Measurements from ENCODE around the gene RPS6KA2.

Gene RPS6KA2

GRCh38 chr6:166495487-166496314 lies 131.3 kb downstream of the RPS6KA2 start:
- DNase-seq: no peak

- no peak for DNase-seq
Observed at GRCh38 chr6:166494757-166495486, 132.1 kb downstream of the RPS6KA2 start.

DNA sequence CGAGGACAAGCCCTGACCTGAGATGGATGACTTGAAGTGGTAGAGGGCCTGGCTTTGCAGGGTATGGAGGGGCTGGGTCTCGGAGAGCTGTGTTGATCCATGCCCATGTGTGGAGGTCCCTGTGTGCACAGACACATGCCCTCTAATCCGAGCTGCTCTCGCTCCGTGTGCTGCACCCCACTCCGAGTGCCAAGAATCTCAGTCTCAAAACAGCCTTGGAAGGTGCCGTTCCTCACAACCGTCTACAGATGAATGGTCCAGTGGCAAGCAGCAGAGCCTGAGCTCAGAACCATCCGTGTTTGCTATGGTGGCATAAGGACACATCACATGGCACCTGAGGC lies 133.0 kb downstream of the RPS6KA2 start:
- DNase-seq: no peak

DNA sequence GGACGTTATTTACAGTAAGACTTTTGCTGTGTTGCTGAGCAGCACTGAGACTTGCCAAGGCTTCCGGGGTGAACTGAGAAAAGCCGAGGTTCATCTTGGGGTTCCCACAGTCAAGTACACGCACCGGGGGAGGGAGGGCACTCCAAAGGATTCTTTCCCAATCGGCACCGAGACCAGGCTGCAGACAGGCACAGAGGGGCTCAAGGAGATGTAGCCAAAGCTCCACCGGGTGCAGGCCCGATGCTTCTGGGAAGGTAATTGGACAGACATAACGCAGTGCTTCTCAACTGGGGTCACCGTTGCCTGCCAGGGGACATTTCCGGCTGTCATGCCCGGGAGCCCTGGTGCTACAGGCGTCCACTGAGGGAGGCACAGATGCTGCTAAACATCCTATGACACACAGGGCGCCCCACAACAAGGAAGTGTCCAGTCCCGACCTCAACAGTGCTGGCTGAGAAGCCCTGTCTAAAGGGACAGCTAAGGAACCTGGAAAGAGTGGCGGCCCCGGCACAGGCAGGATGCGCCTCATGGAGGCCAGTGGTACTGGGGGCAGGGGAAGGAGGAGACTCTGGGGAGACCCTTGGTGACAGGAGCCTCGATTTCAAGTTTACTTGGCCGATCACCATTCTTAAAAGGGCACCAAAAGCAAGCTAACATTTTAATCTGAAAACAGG lies 133.5 kb downstream of the RPS6KA2 start:
- no peak for DNase-seq

- no peak for DNase-seq
Observed at GRCh38 chr6:166492092-166492741, 134.8 kb downstream of the RPS6KA2 start.

DNA sequence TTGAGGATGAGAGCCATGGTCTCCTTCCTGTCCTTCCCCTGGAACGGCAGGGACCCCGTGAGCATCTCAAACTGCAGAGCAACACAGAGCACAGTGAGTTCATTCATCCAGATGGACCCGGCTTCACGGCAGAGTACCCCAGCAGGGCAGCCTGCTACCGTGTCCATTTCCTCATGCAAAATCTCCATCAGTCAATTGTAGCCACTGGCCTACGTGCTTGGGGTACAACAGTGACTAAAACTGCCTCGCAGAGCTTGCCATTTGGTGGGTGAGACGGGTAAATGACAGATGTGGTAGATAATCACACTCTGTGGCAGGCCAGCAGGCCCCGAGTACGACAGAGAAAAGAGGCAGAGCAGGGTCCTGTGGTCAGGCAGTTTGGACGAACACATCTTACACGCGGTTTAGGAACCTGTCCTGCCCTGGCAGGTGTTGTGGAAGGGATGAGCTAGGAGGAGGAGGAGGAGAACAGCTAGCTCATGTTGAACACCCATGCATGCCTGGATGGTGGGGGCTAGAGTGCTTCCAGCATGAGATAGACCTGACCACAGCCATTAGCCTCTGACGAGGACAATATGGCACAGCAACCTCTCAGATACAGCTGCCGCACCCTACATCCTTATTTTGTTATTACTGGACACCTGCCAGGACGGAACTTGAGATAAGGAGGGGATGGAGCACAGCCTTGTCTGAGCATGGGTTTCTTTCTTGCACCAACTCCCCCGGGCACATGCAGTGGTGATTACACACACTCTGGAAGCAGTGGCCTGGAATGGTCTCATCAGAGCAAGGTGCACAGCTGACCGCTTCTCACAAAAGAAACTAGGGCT lies 136.2 kb downstream of the RPS6KA2 start:
- no peak for DNase-seq

- no peak for DNase-seq
Observed at GRCh38 chr6:166489301-166490155, 137.5 kb downstream of the RPS6KA2 start.

DNA sequence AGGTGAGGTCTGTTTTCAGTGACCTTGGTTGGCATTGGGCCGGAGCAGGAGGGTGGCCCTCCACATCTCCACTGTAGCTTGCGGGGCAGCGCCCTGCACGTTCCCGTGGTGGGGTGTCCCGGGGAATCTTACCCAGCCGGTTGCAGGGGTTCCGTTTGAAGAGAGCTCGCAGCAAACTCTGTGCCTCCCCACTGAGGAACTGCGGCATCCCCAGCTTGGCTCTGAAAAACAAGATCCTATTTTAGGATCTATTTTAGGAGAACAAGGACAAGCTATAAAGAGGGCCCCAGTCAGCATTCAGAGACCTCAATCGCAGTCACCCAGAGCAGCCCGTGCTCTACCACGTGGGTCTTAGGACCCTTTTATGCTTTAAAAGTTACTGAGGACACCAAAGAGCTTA lies 138.3 kb downstream of the RPS6KA2 start:
- no peak for DNase-seq

GRCh38 chr6:166488076-166488685 lies 138.9 kb downstream of the RPS6KA2 start:
- no peak for DNase-seq

DNA sequence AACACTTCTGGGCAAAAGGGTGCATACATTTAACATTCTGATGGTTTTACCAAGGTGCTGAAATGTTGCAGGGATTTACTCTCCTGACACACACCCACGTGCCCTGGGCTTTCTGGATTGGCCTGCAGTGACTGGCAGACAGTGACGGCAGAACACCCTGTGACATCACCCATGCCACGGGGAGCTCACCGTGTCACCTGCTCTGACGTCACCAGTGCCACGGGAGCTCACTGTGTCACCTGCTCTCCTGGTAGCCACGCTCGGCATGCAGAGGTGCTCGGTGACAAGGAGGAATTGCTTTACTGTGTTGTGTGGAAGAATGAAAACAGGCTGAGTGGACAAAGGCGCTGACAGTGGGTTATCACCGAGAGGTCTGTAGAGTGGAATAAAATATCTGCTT lies 139.9 kb downstream of the RPS6KA2 start:
- DNase-seq: no peak

GRCh38 chr6:166486536-166486880 lies 140.5 kb downstream of the RPS6KA2 start:
- no peak for DNase-seq

- no peak for DNase-seq
Observed at GRCh38 chr6:166485651-166486535, 141.2 kb downstream of the RPS6KA2 start.

DNA sequence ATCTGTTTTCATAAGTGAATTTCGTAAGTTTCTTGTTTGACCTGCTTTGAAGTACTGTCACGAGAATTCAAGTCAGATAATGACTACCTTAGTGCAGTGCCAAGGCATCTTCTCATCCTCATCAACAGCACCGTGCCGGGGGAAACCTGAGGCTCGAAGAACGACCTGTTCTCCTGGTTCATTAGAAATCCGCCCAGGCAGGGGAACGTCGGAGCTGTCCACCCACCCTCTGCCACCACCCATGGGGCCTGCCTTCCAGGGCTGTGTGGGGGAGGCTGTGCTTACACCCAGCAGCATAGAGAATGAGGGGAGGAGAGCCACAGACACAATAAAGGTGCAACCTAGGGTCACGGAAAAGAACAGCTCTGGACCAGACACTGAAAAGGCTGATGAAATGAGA lies 142.2 kb downstream of the RPS6KA2 start:
- DNase-seq: no peak

DNA sequence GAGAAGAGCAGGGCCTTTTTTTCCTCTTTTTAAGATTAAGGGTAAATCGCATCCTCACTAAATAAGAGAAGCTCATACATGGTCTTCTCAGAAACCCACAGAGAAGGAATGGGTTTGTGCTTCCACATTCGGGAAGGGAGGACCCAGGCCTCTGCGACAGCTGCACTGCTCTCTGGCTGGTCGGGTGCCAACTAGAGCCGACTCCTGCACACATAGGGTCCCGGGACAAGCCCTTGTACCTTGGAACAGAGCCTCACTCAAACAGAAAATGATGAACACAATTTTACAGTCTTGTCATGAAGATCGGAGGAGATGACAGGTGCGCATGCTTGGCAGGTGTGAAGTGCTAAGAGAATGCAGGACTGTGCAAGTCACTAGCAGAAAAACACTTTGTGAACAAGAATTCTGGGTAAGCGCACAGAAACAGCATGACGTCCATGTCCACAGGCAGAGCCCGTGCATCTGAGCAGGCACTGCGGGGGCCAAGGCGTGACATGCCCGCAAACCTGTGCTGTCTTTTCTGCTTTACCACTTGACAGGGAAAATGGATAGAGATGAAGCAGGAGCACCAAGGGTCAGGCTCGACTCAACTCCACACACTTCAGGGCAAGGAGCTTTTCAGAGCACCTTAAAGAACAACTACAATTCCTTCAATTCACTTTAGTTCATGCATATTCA lies 143.3 kb downstream of the RPS6KA2 start:
- no peak for DNase-seq

DNA sequence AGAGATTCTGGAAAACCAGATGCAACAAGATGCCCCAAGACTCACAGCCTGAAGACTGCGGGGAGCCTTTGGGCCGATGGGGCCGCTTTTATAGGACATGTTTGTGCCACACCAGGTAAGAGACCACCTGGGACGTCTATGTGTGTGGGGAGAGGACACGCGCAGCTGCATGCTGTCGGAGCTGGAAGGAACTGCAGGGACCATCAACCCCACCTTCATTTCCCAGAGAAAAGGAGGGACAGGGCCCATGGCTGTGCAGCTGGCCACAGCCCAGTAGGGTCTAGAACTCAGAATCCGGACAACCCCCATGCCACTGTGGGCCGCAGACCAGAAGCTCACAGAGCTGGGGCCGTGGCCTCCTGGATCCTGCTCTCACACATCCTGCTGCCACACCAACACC lies 144.0 kb downstream of the RPS6KA2 start:
- no peak for DNase-seq

- no peak for DNase-seq
Observed at GRCh38 chr6:166478782-166479592, 148.1 kb downstream of the RPS6KA2 start.

- DNase-seq: no peak
Observed at GRCh38 chr6:166477647-166478365, 149.2 kb downstream of the RPS6KA2 start.
